HEK293T (cell line): Measurements from ENCODE around the gene R3HCC1L.
"Not testable (repeated sequence)": the region's sequence is repeated elsewhere in the genome, so short reads cannot be mapped to it uniquely, and the experiment has no call there.

ENCODE experiments used
- CTCF ChIA-PET: fragments of 350-600 bp; formaldehyde crosslinking; extraction: SDS; loops from one replicate; lab custom pipeline; 2021; ENCODE audit warnings: antibody characterized with exemption, inconsistent platforms; lab: Yijun Ruan, JAX
- POLR2A ChIA-PET: fragments of 350-600 bp; formaldehyde crosslinking; extraction: SDS; loops from one replicate; lab custom pipeline; 2020; ENCODE audit warnings: antibody characterized with exemption, inconsistent platforms; lab: Yijun Ruan, JAX
- DNase-seq: peaks from one replicate; pipeline ENCODE4 v3.0.0; 2012; ENCODE audit warnings: mixed read lengths; ENCODE audit errors: extremely low spot score
- ARNT ChIP-seq: fragments of 450-650 bp; IDR thresholded peaks from 2 replicates; pipeline ENCODE4 v1.6.1; 2017; ENCODE audit warnings: mild to moderate bottlenecking
- BHLHE40 ChIP-seq: fragments of 450-650 bp; IDR thresholded peaks from 2 replicates; pipeline ENCODE4 v1.6.1; 2016; ENCODE audit warnings: mild to moderate bottlenecking, moderate library complexity, borderline replicate concordance
- CTBP1 ChIP-seq: fragments of 450-650 bp; IDR thresholded peaks from 2 replicates; pipeline ENCODE4 v1.6.1; 2016; ENCODE audit warnings: borderline replicate concordance
- ELF4 ChIP-seq: fragments of 450-650 bp; IDR thresholded peaks from 2 replicates; pipeline ENCODE4 v1.6.1; 2017; ENCODE audit warnings: antibody characterized with exemption
- FOXA1 ChIP-seq: fragments of 450-650 bp; IDR thresholded peaks from 2 replicates; pipeline ENCODE4 v1.6.1; 2016; ENCODE audit warnings: mild to moderate bottlenecking
- FOXK2 ChIP-seq: fragments of 450-650 bp; IDR thresholded peaks from 2 replicates; pipeline ENCODE4 v1.6.1; 2016; ENCODE audit warnings: mild to moderate bottlenecking
- FOXM1 ChIP-seq: fragments of 450-650 bp; IDR thresholded peaks from 2 replicates; pipeline ENCODE4 v1.6.1; 2017; ENCODE audit warnings: mild to moderate bottlenecking, borderline replicate concordance
- HDGF ChIP-seq: fragments of 450-650 bp; IDR thresholded peaks from 2 replicates; pipeline ENCODE4 v1.6.1; 2017; ENCODE audit warnings: antibody characterized with exemption, borderline replicate concordance
- L3MBTL2 ChIP-seq: fragments of 450-650 bp; conservative IDR thresholded peaks from 2 replicates; pipeline ENCODE4 v1.6.1; 2016; ENCODE audit warnings: mild to moderate bottlenecking
- LEF1 ChIP-seq: fragments of 450-650 bp; IDR thresholded peaks from 2 replicates; pipeline ENCODE4 v1.6.1; 2017; ENCODE audit warnings: mild to moderate bottlenecking, borderline replicate concordance
- NFRKB ChIP-seq: fragments of 450-650 bp; IDR thresholded peaks from 2 replicates; pipeline ENCODE4 v1.6.1; 2016; ENCODE audit warnings: mild to moderate bottlenecking, moderate library complexity
- PKNOX1 ChIP-seq: fragments of 450-650 bp; IDR thresholded peaks from 2 replicates; pipeline ENCODE4 v1.6.1; 2016
- SP1 ChIP-seq: fragments of 450-650 bp; IDR thresholded peaks from 2 replicates; pipeline ENCODE4 v1.6.1; 2017
- SUZ12 ChIP-seq: fragments of 450-650 bp; IDR thresholded peaks from 2 replicates; pipeline ENCODE4 v1.6.1; 2016; ENCODE audit warnings: mild to moderate bottlenecking
- TARDBP ChIP-seq: fragments of 450-650 bp; IDR thresholded peaks from 2 replicates; pipeline ENCODE4 v1.6.1; 2016
- ZNF384 ChIP-seq: fragments of 450-650 bp; IDR thresholded peaks from 2 replicates; pipeline ENCODE4 v1.6.1; 2016

R3HCC1L gene

GRCh38 chr10:98186681-98187080, 52.2 kb downstream of the R3HCC1L start:
- CTCF ChIA-PET = no interaction called here
- TF ChIP-seq ARNT (no peak), TARDBP (no peak), L3MBTL2 (no peak), BHLHE40 (no peak), SP1 (no peak), LEF1 (no peak), FOXK2 (no peak), CTBP1 (no peak), ZNF384 (no peak), NFRKB (no peak), PKNOX1 (no peak), HDGF (no peak), SUZ12 (no peak), FOXA1 (no peak), ELF4 (no peak)
- no peak for DNase-seq
- POLR2A ChIA-PET = no interaction called here

DNA sequence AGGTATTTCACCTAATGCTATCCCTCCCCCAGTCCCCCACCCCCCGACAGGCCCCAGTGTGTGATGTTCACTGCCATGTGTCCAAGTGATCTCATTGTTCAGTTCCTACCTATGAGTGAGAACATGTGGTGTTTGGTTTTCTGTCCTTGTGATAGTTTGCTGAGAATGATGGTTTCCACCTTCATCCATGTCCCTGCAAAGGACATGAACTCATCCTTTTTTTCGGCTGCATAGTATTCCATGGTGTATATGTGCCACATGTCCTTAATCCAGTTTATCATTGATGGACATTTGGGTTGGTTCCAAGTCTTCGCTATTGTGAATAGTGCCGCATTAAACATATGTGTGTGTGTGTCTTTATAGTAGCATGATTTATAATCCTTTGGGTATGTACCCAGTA, 56.3 kb downstream of the R3HCC1L start:
- DNase-seq, CTCF ChIA-PET, POLR2A ChIA-PET: not testable (repeated sequence)

DNA sequence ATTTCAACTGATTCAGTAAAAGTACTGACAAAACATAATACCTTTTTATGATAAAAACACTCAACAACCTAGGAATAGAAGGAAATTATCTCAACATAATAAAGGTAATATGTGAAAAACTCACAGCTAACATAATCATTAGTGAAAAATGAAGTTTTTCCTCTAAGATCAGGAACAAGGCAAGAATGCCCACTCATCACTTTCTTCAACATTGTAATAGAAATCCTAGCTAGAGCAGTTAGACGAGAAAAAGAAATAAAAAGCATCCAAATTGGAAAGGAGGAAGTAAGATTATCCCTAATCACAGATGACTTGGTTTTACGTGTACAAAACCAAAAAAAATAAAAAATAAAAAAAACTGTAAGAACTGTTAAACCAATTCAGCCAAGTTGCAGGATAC, 58.6 kb downstream of the R3HCC1L start:
- POLR2A ChIA-PET = no interaction called here
- CTCF ChIA-PET = no interaction called here
- no peak for TF ChIP-seq FOXK2
- TF ChIP-seq NFRKB = no peak
- no peak for TF ChIP-seq LEF1
- no peak for TF ChIP-seq CTBP1
- TF ChIP-seq TARDBP = no peak
- no peak for TF ChIP-seq PKNOX1
- no peak for TF ChIP-seq SP1
- TF ChIP-seq ELF4 = no peak
- TF ChIP-seq FOXA1 = no peak
- TF ChIP-seq BHLHE40 = no peak
- TF ChIP-seq ARNT = no peak
- no peak for TF ChIP-seq L3MBTL2
- TF ChIP-seq ZNF384 = no peak
- TF ChIP-seq HDGF = no peak
- TF ChIP-seq FOXM1 = no peak
- TF ChIP-seq SUZ12 = no peak
- DNase-seq = no peak

DNA sequence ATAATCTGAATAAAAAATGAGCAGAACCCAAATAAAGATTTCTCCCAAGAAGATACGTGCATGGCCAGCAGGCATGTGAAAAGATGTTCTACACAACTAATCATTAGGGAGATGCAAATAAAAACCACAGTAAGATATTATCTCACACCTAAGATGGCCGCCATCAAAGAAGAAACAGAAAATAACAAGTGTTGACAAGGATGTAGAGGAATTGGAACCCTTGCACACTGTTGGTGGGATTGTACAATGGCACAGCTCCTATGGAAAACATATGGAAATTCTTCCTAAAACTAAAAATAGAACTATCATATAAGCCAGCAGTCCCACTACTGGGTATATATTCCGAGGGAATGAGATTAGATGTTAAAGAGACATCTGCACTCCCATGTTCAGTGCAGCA, 60.2 kb downstream of the R3HCC1L start:
- CTCF ChIA-PET = no interaction called here

GRCh38 chr10:98195120-98195519, 60.7 kb downstream of the R3HCC1L start:
- CTCF ChIA-PET = no interaction called here
- no peak for DNase-seq
- TF ChIP-seq ARNT (no peak), BHLHE40 (no peak)
- POLR2A ChIA-PET = no interaction called here

More for the DNA sequence above, 60.2 kb downstream of the R3HCC1L start:
- DNase-seq = no peak
- no peak for TF ChIP-seq SP1
- TF ChIP-seq SUZ12 = no peak
- no peak for TF ChIP-seq BHLHE40
- POLR2A ChIA-PET = no interaction called here

- ChIA-PET POLR2A (no interaction called here), CTCF (no interaction called here)
- no peak for DNase-seq
- TF ChIP-seq CTBP1 = no peak
- TF ChIP-seq L3MBTL2 = no peak
- no peak for TF ChIP-seq ARNT
- no peak for TF ChIP-seq LEF1
- TF ChIP-seq FOXK2 = no peak
Measured at GRCh38 chr10:98196985-98197384, 62.5 kb downstream of the R3HCC1L start.

DNA sequence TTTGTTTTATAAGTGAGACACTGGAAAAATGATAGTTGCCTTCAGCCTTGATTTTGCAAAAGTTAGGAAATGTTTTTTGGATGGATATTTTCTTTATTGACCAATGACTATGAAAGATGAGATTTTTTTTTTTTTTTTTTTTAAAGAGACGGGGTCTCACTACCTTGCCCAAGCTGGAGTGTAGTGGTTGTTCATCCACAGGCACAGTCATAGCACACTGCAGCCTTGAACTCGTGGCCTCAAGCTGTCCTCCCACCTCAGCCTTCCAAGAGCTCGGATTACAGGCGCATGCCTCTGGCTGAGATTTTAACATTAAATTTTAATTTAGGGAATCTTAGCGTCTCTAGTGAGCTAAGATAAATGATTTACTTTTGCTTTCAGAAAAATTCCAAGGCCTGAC, 67.3 kb downstream of the R3HCC1L start:
- ChIA-PET CTCF (no interaction called here), POLR2A (no interaction called here)
- no peak for DNase-seq
- TF ChIP-seq FOXA1 (no peak), SP1 (no peak)

DNA sequence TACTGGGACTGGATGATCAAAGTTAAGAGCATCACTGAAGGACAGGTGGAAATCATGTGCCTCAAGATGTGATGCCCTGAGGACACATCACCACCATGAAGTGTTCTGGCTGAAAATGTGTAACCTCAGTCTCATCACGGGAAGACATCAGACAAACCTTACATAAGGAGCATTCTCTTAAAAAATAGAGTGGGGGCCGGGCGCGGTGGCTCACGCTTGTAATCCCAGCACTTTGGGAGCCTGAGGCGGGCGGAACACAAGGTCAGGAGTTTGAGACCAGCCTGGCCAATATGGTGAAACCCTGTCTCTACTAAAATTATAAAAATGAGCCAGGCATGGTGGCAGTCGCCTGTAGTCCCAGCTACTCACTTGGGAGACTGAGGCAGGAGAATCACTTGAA, 67.9 kb downstream of the R3HCC1L start:
- ChIA-PET CTCF (no interaction called here), POLR2A (no interaction called here)
- TF ChIP-seq FOXM1 (no peak), ZNF384 (no peak), CTBP1 (no peak), ELF4 (no peak), SP1 (no peak), LEF1 (no peak), FOXA1 (no peak), PKNOX1 (no peak), HDGF (no peak), NFRKB (no peak), FOXK2 (no peak)
- DNase-seq = no peak
